HepG2 (cell line): ENCODE data around the gene DUOXA2. TPM values are rescaled to one million over a fixed set of nuclear protein-coding genes. Genes with fewer than 3 reads are reported as not detected.

Experiments
- AGO2 ChIP-seq: fragments of 200-400 bp; formaldehyde crosslinking; optimal IDR thresholded peaks from 2 replicates; pipeline ENCODE3; 2017; ENCODE audit warnings: mild to moderate bottlenecking, low read depth, low read length, moderate library complexity
- GZF1 ChIP-seq: sonication (generic); formaldehyde crosslinking; IDR thresholded peaks from 2 replicates; pipeline ENCODE4 v1.5.1; 2020; ENCODE audit warnings: mild to moderate bottlenecking, missing genetic modification reagents
- NR2F1 ChIP-seq, 2 experiments: fragments of 450-650 bp in 1 of 2; formaldehyde crosslinking in 1 of 2; IDR thresholded peaks; 2 replicates each; pipeline versions ENCODE4 v1.5.0 to v1.6.1; 2016 to 2020; ENCODE audit warnings: mild to moderate bottlenecking in 1 of 2, missing compliant biosample characterization in 1 of 2, missing genetic modification reagents in 1 of 2, moderate library complexity in 1 of 2
- PPARG ChIP-seq: conservative IDR thresholded peaks from 2 replicates; pipeline ENCODE4 v1.6.1; 2016; ENCODE audit warnings: missing biosample characterization, missing genetic modification reagents
- ZBTB20 ChIP-seq: sonication (generic); formaldehyde crosslinking; IDR thresholded peaks from 2 replicates; pipeline ENCODE4 v1.8.1; 2023; ENCODE audit warnings: missing genetic modification reagents, low read depth, mild to moderate bottlenecking, borderline replicate concordance
- ZBTB7A ChIP-seq: sonication (generic); formaldehyde crosslinking; IDR thresholded peaks from 2 replicates; pipeline ENCODE4 v1.8.0; 2022; ENCODE audit warnings: mild to moderate bottlenecking, missing genetic modification reagents
- ZFP1 ChIP-seq: IDR thresholded peaks from 2 replicates; pipeline ENCODE4 v1.6.1; 2016
- ZNF569 ChIP-seq: sonication (generic); formaldehyde crosslinking; IDR thresholded peaks from 2 replicates; pipeline ENCODE4 v1.5.0; 2020; ENCODE audit warnings: mild to moderate bottlenecking, missing genetic modification reagents, moderate library complexity, borderline replicate concordance
- ZNF577 ChIP-seq: sonication (generic); formaldehyde crosslinking; IDR thresholded peaks from 2 replicates; pipeline ENCODE4 v1.4.0; 2020; ENCODE audit warnings: mild to moderate bottlenecking, low read depth, missing genetic modification reagents, borderline replicate concordance
- ZNF773 ChIP-seq: sonication (generic); formaldehyde crosslinking; IDR thresholded peaks from 2 replicates; pipeline ENCODE4 v1.4.0; 2020; ENCODE audit warnings: missing genetic modification reagents, borderline replicate concordance
- polyA plus RNA-seq, 8 experiments: library from polyadenylated mRNA; depleted of rRNA in 3 of 8; stranded (reverse) in 7 of 8; unstranded in 1 of 8; fragments of >200 nt; fragmentation: Illumina TruSeq in 4 of 8; extraction: Trizol in 4 of 8; gene quantifications; 2 replicates each; pipeline versions ENCODE4 v1.2.1 to v1.2.3, GENCODE V29; 2011 to 2016; ENCODE audit warnings: low read depth in 4 of 8, missing spikeins in 1 of 8, mixed read lengths in 1 of 8; ENCODE audit not compliant: insufficient read depth in 1 of 8
- total RNA-seq, 5 experiments: library from RNA; depleted of rRNA; stranded (reverse); fragments of >200 nt; fragmentation: Illumina TruSeq; extraction: Trizol; gene quantifications; 2 replicates each; pipeline ENCODE4 v1.2.3, GENCODE V29; 2016; ENCODE audit warnings: low read depth in 1 of 5
- TF ChIP-seq, protein P1 (sequence below): sonication (generic); formaldehyde crosslinking; IDR thresholded peaks from 2 replicates; pipeline ENCODE4 v1.5.0; 2020; ENCODE audit warnings: mild to moderate bottlenecking, missing genetic modification reagents, borderline replicate concordance
- TF ChIP-seq, protein P2 (sequence below): IDR thresholded peaks from 2 replicates; pipeline ENCODE4 v1.6.1; 2016; ENCODE audit warnings: mild to moderate bottlenecking, missing biosample characterization, missing genetic modification reagents
- TF ChIP-seq, protein P3 (sequence below): sonication (generic); formaldehyde crosslinking; IDR thresholded peaks from 2 replicates; pipeline ENCODE4 v1.4.0; 2020; ENCODE audit warnings: missing genetic modification reagents, borderline replicate concordance

Gene DUOXA2
- total and polyA plus RNA-seq, 2 of the 13 experiments (the other 11 are each of a cell fraction or from before 2014, with no cell fraction given) = 0.32 TPM; not detected in 1

DNA sequence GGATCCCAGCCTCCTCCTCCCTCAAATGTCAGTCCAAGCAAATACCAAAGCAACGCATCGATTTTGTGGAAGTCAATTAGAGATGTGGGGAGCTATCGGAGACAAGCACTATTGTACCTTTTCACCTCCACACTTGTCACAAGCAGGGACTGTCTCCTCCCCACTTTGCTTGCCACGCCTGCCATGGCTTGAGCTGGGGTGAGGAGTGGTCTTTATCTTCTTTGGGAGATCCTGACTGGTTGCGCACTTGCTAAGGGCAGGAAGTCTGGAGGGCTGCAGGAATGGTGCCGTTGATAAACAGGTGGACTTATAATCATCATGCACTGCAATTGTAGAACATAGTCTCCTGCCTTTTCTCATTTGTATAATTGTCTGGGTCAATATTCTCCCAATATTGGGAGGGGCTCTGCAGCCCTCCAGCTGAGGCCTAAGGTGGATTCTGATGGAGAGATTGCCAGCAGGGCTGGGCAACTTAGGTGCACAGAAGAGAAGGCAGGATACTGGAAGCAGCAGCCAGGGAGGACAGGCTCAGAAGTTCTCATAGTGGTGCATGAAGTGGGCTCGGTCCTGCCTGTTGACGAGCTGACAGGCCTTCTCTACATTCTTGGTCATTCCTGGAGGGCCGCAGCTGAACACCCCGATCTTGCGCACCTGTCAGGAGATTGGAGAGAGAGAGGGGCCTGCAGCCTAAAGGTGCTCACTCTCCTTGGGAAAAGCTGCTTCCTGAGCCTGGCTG lies 20.3 kb upstream of the DUOXA2 start (continued):
- TF ChIP-seq, protein P1, sequence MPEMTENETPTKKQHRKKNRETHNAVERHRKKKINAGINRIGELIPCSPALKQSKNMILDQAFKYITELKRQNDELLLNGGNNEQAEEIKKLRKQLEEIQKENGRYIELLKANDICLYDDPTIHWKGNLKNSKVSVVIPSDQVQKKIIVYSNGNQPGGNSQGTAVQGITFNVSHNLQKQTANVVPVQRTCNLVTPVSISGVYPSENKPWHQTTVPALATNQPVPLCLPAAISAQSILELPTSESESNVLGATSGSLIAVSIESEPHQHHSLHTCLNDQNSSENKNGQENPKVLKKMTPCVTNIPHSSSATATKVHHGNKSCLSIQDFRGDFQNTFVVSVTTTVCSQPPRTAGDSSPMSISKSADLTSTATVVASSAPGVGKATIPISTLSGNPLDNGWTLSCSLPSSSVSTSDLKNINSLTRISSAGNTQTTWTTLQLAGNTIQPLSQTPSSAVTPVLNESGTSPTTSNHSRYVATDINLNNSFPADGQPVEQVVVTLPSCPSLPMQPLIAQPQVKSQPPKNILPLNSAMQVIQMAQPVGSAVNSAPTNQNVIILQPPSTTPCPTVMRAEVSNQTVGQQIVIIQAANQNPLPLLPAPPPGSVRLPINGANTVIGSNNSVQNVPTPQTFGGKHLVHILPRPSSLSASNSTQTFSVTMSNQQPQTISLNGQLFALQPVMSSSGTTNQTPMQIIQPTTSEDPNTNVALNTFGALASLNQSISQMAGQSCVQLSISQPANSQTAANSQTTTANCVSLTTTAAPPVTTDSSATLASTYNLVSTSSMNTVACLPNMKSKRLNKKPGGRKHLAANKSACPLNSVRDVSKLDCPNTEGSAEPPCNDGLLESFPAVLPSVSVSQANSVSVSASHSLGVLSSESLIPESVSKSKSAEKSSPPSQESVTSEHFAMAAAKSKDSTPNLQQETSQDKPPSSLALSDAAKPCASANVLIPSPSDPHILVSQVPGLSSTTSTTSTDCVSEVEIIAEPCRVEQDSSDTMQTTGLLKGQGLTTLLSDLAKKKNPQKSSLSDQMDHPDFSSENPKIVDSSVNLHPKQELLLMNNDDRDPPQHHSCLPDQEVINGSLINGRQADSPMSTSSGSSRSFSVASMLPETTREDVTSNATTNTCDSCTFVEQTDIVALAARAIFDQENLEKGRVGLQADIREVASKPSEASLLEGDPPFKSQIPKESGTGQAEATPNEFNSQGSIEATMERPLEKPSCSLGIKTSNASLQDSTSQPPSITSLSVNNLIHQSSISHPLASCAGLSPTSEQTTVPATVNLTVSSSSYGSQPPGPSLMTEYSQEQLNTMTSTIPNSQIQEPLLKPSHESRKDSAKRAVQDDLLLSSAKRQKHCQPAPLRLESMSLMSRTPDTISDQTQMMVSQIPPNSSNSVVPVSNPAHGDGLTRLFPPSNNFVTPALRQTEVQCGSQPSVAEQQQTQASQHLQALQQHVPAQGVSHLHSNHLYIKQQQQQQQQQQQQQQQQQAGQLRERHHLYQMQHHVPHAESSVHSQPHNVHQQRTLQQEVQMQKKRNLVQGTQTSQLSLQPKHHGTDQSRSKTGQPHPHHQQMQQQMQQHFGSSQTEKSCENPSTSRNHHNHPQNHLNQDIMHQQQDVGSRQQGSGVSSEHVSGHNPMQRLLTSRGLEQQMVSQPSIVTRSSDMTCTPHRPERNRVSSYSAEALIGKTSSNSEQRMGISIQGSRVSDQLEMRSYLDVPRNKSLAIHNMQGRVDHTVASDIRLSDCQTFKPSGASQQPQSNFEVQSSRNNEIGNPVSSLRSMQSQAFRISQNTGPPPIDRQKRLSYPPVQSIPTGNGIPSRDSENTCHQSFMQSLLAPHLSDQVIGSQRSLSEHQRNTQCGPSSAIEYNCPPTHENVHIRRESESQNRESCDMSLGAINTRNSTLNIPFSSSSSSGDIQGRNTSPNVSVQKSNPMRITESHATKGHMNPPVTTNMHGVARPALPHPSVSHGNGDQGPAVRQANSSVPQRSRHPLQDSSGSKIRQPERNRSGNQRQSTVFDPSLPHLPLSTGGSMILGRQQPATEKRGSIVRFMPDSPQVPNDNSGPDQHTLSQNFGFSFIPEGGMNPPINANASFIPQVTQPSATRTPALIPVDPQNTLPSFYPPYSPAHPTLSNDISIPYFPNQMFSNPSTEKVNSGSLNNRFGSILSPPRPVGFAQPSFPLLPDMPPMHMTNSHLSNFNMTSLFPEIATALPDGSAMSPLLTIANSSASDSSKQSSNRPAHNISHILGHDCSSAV (CRISPR knock-in tag) = no peak
- TF ChIP-seq ZFP1 (CRISPR knock-in tag) (no peak), ZNF569 (no peak), AGO2 (no peak), ZBTB7A (no peak), PPARG (CRISPR knock-in tag) (no peak), ZNF773 (CRISPR knock-in tag) (no peak), ZNF577 (no peak), ZBTB20 (CRISPR knock-in tag) (no peak), GZF1 (CRISPR knock-in tag) (no peak), NR2F1 (CRISPR knock-in tag; IDR thresholded peaks at IDR 0.05) (no peak)
- TF ChIP-seq, protein P2, sequence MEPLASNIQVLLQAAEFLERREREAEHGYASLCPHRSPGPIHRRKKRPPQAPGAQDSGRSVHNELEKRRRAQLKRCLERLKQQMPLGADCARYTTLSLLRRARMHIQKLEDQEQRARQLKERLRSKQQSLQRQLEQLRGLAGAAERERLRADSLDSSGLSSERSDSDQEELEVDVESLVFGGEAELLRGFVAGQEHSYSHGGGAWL (CRISPR knock-in tag) = no peak
- TF ChIP-seq, protein P3, sequence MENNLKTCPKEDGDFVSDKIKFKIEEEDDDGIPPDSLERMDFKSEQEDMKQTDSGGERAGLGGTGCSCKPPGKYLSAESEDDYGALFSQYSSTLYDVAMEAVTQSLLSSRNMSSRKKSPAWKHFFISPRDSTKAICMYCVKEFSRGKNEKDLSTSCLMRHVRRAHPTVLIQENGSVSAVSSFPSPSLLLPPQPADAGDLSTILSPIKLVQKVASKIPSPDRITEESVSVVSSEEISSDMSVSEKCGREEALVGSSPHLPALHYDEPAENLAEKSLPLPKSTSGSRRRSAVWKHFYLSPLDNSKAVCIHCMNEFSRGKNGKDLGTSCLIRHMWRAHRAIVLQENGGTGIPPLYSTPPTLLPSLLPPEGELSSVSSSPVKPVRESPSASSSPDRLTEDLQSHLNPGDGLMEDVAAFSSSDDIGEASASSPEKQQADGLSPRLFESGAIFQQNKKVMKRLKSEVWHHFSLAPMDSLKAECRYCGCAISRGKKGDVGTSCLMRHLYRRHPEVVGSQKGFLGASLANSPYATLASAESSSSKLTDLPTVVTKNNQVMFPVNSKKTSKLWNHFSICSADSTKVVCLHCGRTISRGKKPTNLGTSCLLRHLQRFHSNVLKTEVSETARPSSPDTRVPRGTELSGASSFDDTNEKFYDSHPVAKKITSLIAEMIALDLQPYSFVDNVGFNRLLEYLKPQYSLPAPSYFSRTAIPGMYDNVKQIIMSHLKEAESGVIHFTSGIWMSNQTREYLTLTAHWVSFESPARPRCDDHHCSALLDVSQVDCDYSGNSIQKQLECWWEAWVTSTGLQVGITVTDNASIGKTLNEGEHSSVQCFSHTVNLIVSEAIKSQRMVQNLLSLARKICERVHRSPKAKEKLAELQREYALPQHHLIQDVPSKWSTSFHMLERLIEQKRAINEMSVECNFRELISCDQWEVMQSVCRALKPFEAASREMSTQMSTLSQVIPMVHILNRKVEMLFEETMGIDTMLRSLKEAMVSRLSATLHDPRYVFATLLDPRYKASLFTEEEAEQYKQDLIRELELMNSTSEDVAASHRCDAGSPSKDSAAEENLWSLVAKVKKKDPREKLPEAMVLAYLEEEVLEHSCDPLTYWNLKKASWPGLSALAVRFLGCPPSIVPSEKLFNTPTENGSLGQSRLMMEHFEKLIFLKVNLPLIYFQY (CRISPR knock-in tag) = no peak
